Thoracic aorta (tissue), 2 donors: ENCODE measurements around the gene LYST. TPM values are rescaled to one million over a fixed set of nuclear protein-coding genes. Genes with fewer than 3 reads are reported as not detected.

ENCODE experiments used
- ATAC-seq: fragments of 150-250 bp; one replicate; pipeline ENCODE4 v1.8.0; 2017; ENCODE audit warnings: low read depth; ENCODE audit not compliant: insufficient number of reproducible peaks, low FRiP score
- DNase-seq: peaks from one replicate; pipeline ENCODE4 v3.0.0-alpha.2; 2020; ENCODE audit warnings: low spot score
- H3K27ac ChIP-seq, 2 donors: fragments of 200-600 bp; sonication (generic); 1 replicate in 1 of 2; 2 replicates in 1 of 2; pipeline ENCODE4 v1.5.1; 2016; ENCODE audit warnings: mild to moderate bottlenecking in 2 of 2, moderate library complexity in 2 of 2
- H3K27me3 ChIP-seq: fragments of 200-600 bp; sonication (generic); replicated peaks from 2 replicates; pipeline ENCODE4 v1.6.0; 2016; ENCODE audit warnings: mild to moderate bottlenecking; ENCODE audit not compliant: insufficient read depth
- H3K36me3 ChIP-seq: fragments of 200-600 bp; sonication (generic); one replicate; pipeline ENCODE4 v1.5.1; 2016
- H3K4me1 ChIP-seq, 2 donors: fragments of 200-600 bp; sonication (generic); 1 replicate in 1 of 2; 2 replicates in 1 of 2; pipeline versions ENCODE4 v1.5.1 to v1.6.0; 2016; ENCODE audit warnings: low read depth in 2 of 2, mild to moderate bottlenecking in 1 of 2; ENCODE audit not compliant: control insufficient read depth in 1 of 2
- H3K4me3 ChIP-seq: fragments of 200-600 bp; sonication (generic); 2 replicates; pipeline ENCODE4 v1.5.1; 2016; ENCODE audit warnings: mild to moderate bottlenecking
- H3K9me3 ChIP-seq: fragments of 200-600 bp; sonication (generic); 2 replicates; pipeline ENCODE4 v1.5.1; 2016
- CTCF ChIP-seq: fragments of 200-600 bp; sonication (generic); IDR thresholded peaks from one replicate; pipeline ENCODE4 v1.5.1; 2019; ENCODE audit warnings: antibody characterized with exemption
- total RNA-seq, 2 donors: library from RNA; depleted of rRNA; stranded (reverse); fragments of >200 nt; gene quantifications; one replicate each; pipeline versions ENCODE4 v1.1.0 to v1.2.3, GENCODE V29; 2016

LYST gene
- total RNA-seq, 2 donors from 2014 or later: 32.5 to 32.8 TPM

- Histone ChIP-seq H3K27me3 (no peaks in the 10 kb centered on the region), H3K27ac (no peak overlapping the region), H3K4me3 (no peak overlapping the region), H3K4me1 (no peaks in the 10 kb centered on the region), H3K36me3 (peaks cover 15% of the 10 kb centered on the region), H3K9me3 (no peaks in the 10 kb centered on the region)
- TF ChIP-seq CTCF: no peak
- ATAC-seq: no peak
- no peak for DNase-seq
Measured at GRCh38 chr1:235708390-235708962, 158.2 kb downstream of the LYST start.

- Histone ChIP-seq H3K27ac (no peak overlapping the region), H3K27me3 (no peaks in the 10 kb centered on the region), H3K9me3 (no peaks in the 10 kb centered on the region), H3K4me1 (no peaks in the 10 kb centered on the region), H3K4me3 (no peak overlapping the region), H3K36me3 (peaks cover 15% of the 10 kb centered on the region)
- no peak for TF ChIP-seq CTCF
- no peak for ATAC-seq
- no peak for DNase-seq
Measured at GRCh38 chr1:235703506-235703905, 163.2 kb downstream of the LYST start.

GRCh38 chr1:235702412-235702811, 164.3 kb downstream of the LYST start:
- DNase-seq: no peak
- no peak overlapping the region for H3K27ac ChIP-seq
- H3K4me1 ChIP-seq: no peaks in the 10 kb centered on the region
- no peak for TF ChIP-seq CTCF
- no peaks in the 10 kb centered on the region for H3K9me3 ChIP-seq
- ATAC-seq: no peak
- no peaks in the 10 kb centered on the region for H3K27me3 ChIP-seq
- H3K4me3 ChIP-seq: no peak overlapping the region
- H3K36me3 ChIP-seq: peaks cover 11% of the 10 kb centered on the region

- H3K4me3 ChIP-seq: no peak overlapping the region
- no peak for DNase-seq
- H3K4me1 ChIP-seq: no peaks in the 10 kb centered on the region
- TF ChIP-seq CTCF: no peak
- ATAC-seq: no peak
- no peaks in the 10 kb centered on the region for H3K27me3 ChIP-seq
- peaks cover 30% of the 10 kb centered on the region for H3K36me3 ChIP-seq
- no peaks in the 10 kb centered on the region for H3K9me3 ChIP-seq
- no peak overlapping the region for H3K27ac ChIP-seq
Measured at GRCh38 chr1:235697508-235697907, 169.2 kb downstream of the LYST start.

GRCh38 chr1:235689356-235689755, 177.3 kb downstream of the LYST start:
- TF ChIP-seq CTCF: no peak
- H3K36me3 ChIP-seq: peaks cover 18% of the 10 kb centered on the region
- ATAC-seq (no peak), DNase-seq (no peak)
- H3K4me3 ChIP-seq: no peak overlapping the region
- H3K27me3 ChIP-seq: no peaks in the 10 kb centered on the region
- no peaks in the 10 kb centered on the region for H3K4me1 ChIP-seq
- no peak overlapping the region for H3K27ac ChIP-seq
- no peaks in the 10 kb centered on the region for H3K9me3 ChIP-seq
